HEK293 (cell line): ENCODE data around the gene NSMCE1.

ENCODE experiments used
- CTCF ChIA-PET: fragments of 350-600 bp; formaldehyde crosslinking; extraction: SDS; loops from one replicate; lab custom pipeline; 2021; ENCODE audit warnings: antibody characterized with exemption; lab: Yijun Ruan, JAX
- POLR2A ChIA-PET: fragments of 300-600 bp; formaldehyde crosslinking; extraction: SDS; loops from one replicate; lab custom pipeline; 2020; ENCODE audit warnings: antibody characterized with exemption, inconsistent platforms; lab: Yijun Ruan, JAX
- H3K27ac ChIP-seq: fragments of 200-500 bp; sonication (Bioruptor generic); 2 replicates; pipeline ENCODE4 v1.5.1; 2014; ENCODE audit warnings: low read depth, low read length, control low read depth, inconsistent platforms; ENCODE audit errors: extremely low read depth
- H3K36me3 ChIP-seq, 2 experiments: fragments of 200-500 bp in 1 of 2; sonication (Bioruptor generic) in 1 of 2; 1 replicate in 1 of 2; 2 replicates in 1 of 2; pipeline ENCODE4 v1.5.1; 2014 to 2017; ENCODE audit warnings: inconsistent platforms in 2 of 2, low read length in 2 of 2; ENCODE audit not compliant: control insufficient read depth in 2 of 2, insufficient read depth in 1 of 2
- H3K4me1 ChIP-seq: fragments of 200-500 bp; sonication (Bioruptor generic); 2 replicates; pipeline ENCODE4 v1.5.1; 2014; ENCODE audit warnings: mild to moderate bottlenecking, low read length, inconsistent platforms; ENCODE audit not compliant: control insufficient read depth, insufficient read depth
- H3K4me3 ChIP-seq: 2 replicates; pipeline ENCODE4 v1.5.1; 2011; ENCODE audit warnings: low read depth, mild to moderate bottlenecking, control low read depth, low read length, moderate library complexity
- H3K9me3 ChIP-seq: fragments of 200-500 bp; sonication (Bioruptor generic); 2 replicates; pipeline ENCODE4 v1.5.1; 2014; ENCODE audit warnings: low read depth, low read length, inconsistent platforms; ENCODE audit not compliant: control insufficient read depth, insufficient read depth
- ATF2 ChIP-seq: fragments of 450-650 bp; formaldehyde crosslinking; IDR thresholded peaks from 2 replicates; pipeline ENCODE4 v1.5.1; 2016; ENCODE audit warnings: missing biosample characterization, missing genetic modification characterization, low read depth
- BCL6B ChIP-seq: fragments of 450-650 bp; formaldehyde crosslinking; IDR thresholded peaks from 2 replicates; pipeline ENCODE4 v1.5.1; 2017; ENCODE audit warnings: missing biosample characterization, missing genetic modification characterization
- EGR2 ChIP-seq: fragments of 450-650 bp; formaldehyde crosslinking; IDR thresholded peaks from 2 replicates; pipeline ENCODE4 v1.5.1; 2016; ENCODE audit warnings: low read depth, missing biosample characterization, missing genetic modification characterization
- GLIS2 ChIP-seq: fragments of 450-650 bp; formaldehyde crosslinking; IDR thresholded peaks from 2 replicates; pipeline ENCODE4 v1.5.1; 2016; ENCODE audit warnings: missing biosample characterization, missing genetic modification characterization
- HOXA7 ChIP-seq: sonication (generic); formaldehyde crosslinking; IDR thresholded peaks from 2 replicates; pipeline ENCODE4 v1.8.1; 2022; ENCODE audit warnings: missing genetic modification reagents, borderline replicate concordance
- KLF16 ChIP-seq: fragments of 450-650 bp; formaldehyde crosslinking; IDR thresholded peaks from 2 replicates; pipeline ENCODE4 v1.5.1; 2017; ENCODE audit warnings: missing biosample characterization, missing genetic modification characterization
- OVOL3 ChIP-seq: fragments of 450-650 bp; formaldehyde crosslinking; IDR thresholded peaks from 2 replicates; pipeline ENCODE4 v1.5.1; 2016; ENCODE audit warnings: missing biosample characterization, missing genetic modification characterization
- SALL2 ChIP-seq: fragments of 450-650 bp; formaldehyde crosslinking; IDR thresholded peaks from 2 replicates; pipeline ENCODE4 v1.5.0; 2017; ENCODE audit warnings: missing biosample characterization, mild to moderate bottlenecking, missing genetic modification characterization, borderline replicate concordance
- ZBTB20 ChIP-seq: fragments of 450-650 bp; formaldehyde crosslinking; IDR thresholded peaks from 2 replicates; pipeline ENCODE4 v1.5.1; 2016; ENCODE audit warnings: missing biosample characterization, missing genetic modification characterization
- ZNF10 ChIP-seq: fragments of 450-650 bp; formaldehyde crosslinking; IDR thresholded peaks from 2 replicates; pipeline ENCODE4 v1.5.1; 2017; ENCODE audit warnings: missing biosample characterization, missing genetic modification characterization
- ZNF18 ChIP-seq: fragments of 450-650 bp; formaldehyde crosslinking; IDR thresholded peaks from 2 replicates; pipeline ENCODE4 v1.5.1; 2016; ENCODE audit warnings: missing biosample characterization, missing genetic modification characterization
- ZNF19 ChIP-seq: fragments of 450-650 bp; formaldehyde crosslinking; IDR thresholded peaks from 2 replicates; pipeline ENCODE4; 2016; ENCODE audit warnings: missing biosample characterization, missing genetic modification characterization, low read depth
- ZNF202 ChIP-seq: fragments of 450-650 bp; formaldehyde crosslinking; IDR thresholded peaks from 2 replicates; pipeline ENCODE4 v1.5.1; 2016; ENCODE audit warnings: missing biosample characterization, missing genetic modification characterization, borderline replicate concordance
- ZNF214 ChIP-seq: fragments of 450-650 bp; formaldehyde crosslinking; IDR thresholded peaks from 2 replicates; pipeline ENCODE4 v1.5.1; 2017; ENCODE audit warnings: missing biosample characterization, mild to moderate bottlenecking, missing genetic modification characterization, borderline replicate concordance
- ZNF223 ChIP-seq: fragments of 450-650 bp; formaldehyde crosslinking; IDR thresholded peaks from 2 replicates; pipeline ENCODE4 v1.5.1; 2016; ENCODE audit warnings: missing biosample characterization, missing genetic modification characterization
- ZNF26 ChIP-seq: fragments of 450-650 bp; formaldehyde crosslinking; IDR thresholded peaks from 2 replicates; pipeline ENCODE4 v1.5.1; 2016; ENCODE audit warnings: missing biosample characterization, missing genetic modification characterization
- ZNF354C ChIP-seq: fragments of 450-650 bp; formaldehyde crosslinking; IDR thresholded peaks from 2 replicates; pipeline ENCODE4 v1.5.1; 2016; ENCODE audit warnings: missing biosample characterization, missing genetic modification characterization, low read depth, borderline replicate concordance
- ZNF549 ChIP-seq: fragments of 450-650 bp; IDR thresholded peaks from 2 replicates; pipeline ENCODE4 v1.5.1; 2018; ENCODE audit warnings: missing biosample characterization, missing genetic modification characterization, mild to moderate bottlenecking, inconsistent platforms, moderate library complexity
- ZNF555 ChIP-seq: fragments of 450-650 bp; formaldehyde crosslinking; conservative IDR thresholded peaks from 2 replicates; pipeline ENCODE4 v1.5.1; 2017; ENCODE audit warnings: missing biosample characterization, mild to moderate bottlenecking, missing genetic modification characterization, inconsistent platforms
- ZNF560 ChIP-seq: fragments of 450-650 bp; formaldehyde crosslinking; IDR thresholded peaks from 2 replicates; pipeline ENCODE4 v1.5.1; 2017; ENCODE audit warnings: missing biosample characterization, missing genetic modification characterization, borderline replicate concordance
- ZNF629 ChIP-seq: fragments of 450-650 bp; formaldehyde crosslinking; IDR thresholded peaks from 2 replicates; pipeline ENCODE4 v1.5.1; 2017; ENCODE audit warnings: missing biosample characterization, missing genetic modification characterization
- ZNF664 ChIP-seq: fragments of 450-650 bp; formaldehyde crosslinking; IDR thresholded peaks from 2 replicates; pipeline ENCODE4 v1.5.1; 2016; ENCODE audit warnings: missing biosample characterization, missing genetic modification characterization
- ZNF677 ChIP-seq: fragments of 450-650 bp; IDR thresholded peaks from 2 replicates; pipeline ENCODE4 v1.5.0; 2018; ENCODE audit warnings: missing biosample characterization, mild to moderate bottlenecking, missing genetic modification characterization, moderate library complexity
- ZNF704 ChIP-seq: fragments of 450-650 bp; formaldehyde crosslinking; IDR thresholded peaks from 2 replicates; pipeline ENCODE4 v1.5.1; 2016; ENCODE audit warnings: missing biosample characterization, missing genetic modification characterization
- ZNF830 ChIP-seq: fragments of 450-650 bp; IDR thresholded peaks from 2 replicates; pipeline ENCODE4 v1.5.0; 2018; ENCODE audit warnings: missing biosample characterization, missing genetic modification characterization, low read depth, mild to moderate bottlenecking, moderate library complexity
- ZNF837 ChIP-seq: fragments of 450-650 bp; formaldehyde crosslinking; IDR thresholded peaks from 2 replicates; pipeline ENCODE4 v1.5.1; 2016; ENCODE audit warnings: missing biosample characterization, missing genetic modification characterization

Gene NSMCE1

GRCh38 chr16:27220527-27220926 is 48.0 kb downstream of the NSMCE1 start:
- H3K4me1 ChIP-seq, result no peaks in the 10 kb centered on the region
- peaks cover 0 to 28% of the 10 kb centered on the region in 2 experiments; a peak in 2 of 3 replicates for H3K36me3 ChIP-seq
- TF ChIP-seq HOXA7 (CRISPR knock-in tag) (no peak), ZNF560 (tag by site-specific recombination) (no peak), ZNF19 (tag by site-specific recombination) (no peak), ZNF26 (tag by site-specific recombination) (no peak), ZNF830 (tag by site-specific recombination) (no peak), OVOL3 (tag by site-specific recombination) (no peak), ZNF664 (tag by site-specific recombination) (no peak)
- ChIA-PET POLR2A (interaction anchor here (1.0 kb wide), 1 partner anchor 17 kb away, joined by 3 read pairs; the partner anchor contains the start of gene KDM8), CTCF (no interaction called here)
- H3K4me3 ChIP-seq, result no peak overlapping the region
- H3K9me3 ChIP-seq, result no peaks in the 10 kb centered on the region
- no peak overlapping the region for H3K27ac ChIP-seq

- Histone ChIP-seq H3K4me3 (no peak overlapping the region), H3K36me3 (peaks cover 0 to 25% of the 10 kb centered on the region in 2 experiments; a peak in 2 of 3 replicates), H3K9me3 (no peaks in the 10 kb centered on the region), H3K4me1 (no peaks in the 10 kb centered on the region)
- POLR2A ChIA-PET, result interaction anchor here (1.0 kb wide), 1 partner anchor 17 kb away, joined by 3 read pairs; the partner anchor contains the start of gene KDM8
- CTCF ChIA-PET, result no interaction called here
- TF ChIP-seq ZNF223 (tag by site-specific recombination), result no peak
- no peak for TF ChIP-seq KLF16 (tag by site-specific recombination)
- no peak for TF ChIP-seq ZNF10 (tag by site-specific recombination)
- no peak for TF ChIP-seq ZNF202 (tag by site-specific recombination)
- no peak for TF ChIP-seq ZBTB20 (tag by site-specific recombination)
- no peak for TF ChIP-seq ZNF354C (tag by site-specific recombination)
- no peak for TF ChIP-seq ZNF214 (tag by site-specific recombination)
- TF ChIP-seq EGR2 (tag by site-specific recombination), result no peak
- no peak for TF ChIP-seq ATF2 (tag by site-specific recombination)
- TF ChIP-seq, all 188 proteins: peak for 0
- H3K27ac ChIP-seq, result no peak overlapping the region
Measured at GRCh38 chr16:27220120-27220519, 48.5 kb downstream of the NSMCE1 start.

GRCh38 chr16:27219161-27219560 is 49.4 kb downstream of the NSMCE1 start:
- H3K4me1 ChIP-seq, result no peaks in the 10 kb centered on the region
- no peaks in the 10 kb centered on the region for H3K9me3 ChIP-seq
- ChIA-PET CTCF (no interaction called here), POLR2A (no interaction called here)
- no peak overlapping the region for H3K27ac ChIP-seq
- H3K36me3 ChIP-seq, result peaks cover 0 to 24% of the 10 kb centered on the region in 2 experiments; a peak in 2 of 3 replicates
- no peak overlapping the region for H3K4me3 ChIP-seq
- TF ChIP-seq ZNF629 (tag by site-specific recombination) (no peak), ZNF555 (tag by site-specific recombination) (no peak), ZNF549 (no peak), ZNF837 (tag by site-specific recombination) (no peak), GLIS2 (tag by site-specific recombination) (no peak), BCL6B (no peak), ZNF704 (tag by site-specific recombination) (no peak), ZNF18 (no peak), ZNF677 (no peak), SALL2 (tag by site-specific recombination) (no peak)
